ENCODE measurements around the gene TGOLN2. TPM values are rescaled to one million over a fixed set of nuclear protein-coding genes. Genes with fewer than 3 reads are reported as not detected.

Gene TGOLN2
- total and polyA plus RNA-seq, 2 of the 13 experiments (the other 11 are each of a cell fraction or from before 2014, with no cell fraction given) = 99.6 to 155 TPM

DNA sequence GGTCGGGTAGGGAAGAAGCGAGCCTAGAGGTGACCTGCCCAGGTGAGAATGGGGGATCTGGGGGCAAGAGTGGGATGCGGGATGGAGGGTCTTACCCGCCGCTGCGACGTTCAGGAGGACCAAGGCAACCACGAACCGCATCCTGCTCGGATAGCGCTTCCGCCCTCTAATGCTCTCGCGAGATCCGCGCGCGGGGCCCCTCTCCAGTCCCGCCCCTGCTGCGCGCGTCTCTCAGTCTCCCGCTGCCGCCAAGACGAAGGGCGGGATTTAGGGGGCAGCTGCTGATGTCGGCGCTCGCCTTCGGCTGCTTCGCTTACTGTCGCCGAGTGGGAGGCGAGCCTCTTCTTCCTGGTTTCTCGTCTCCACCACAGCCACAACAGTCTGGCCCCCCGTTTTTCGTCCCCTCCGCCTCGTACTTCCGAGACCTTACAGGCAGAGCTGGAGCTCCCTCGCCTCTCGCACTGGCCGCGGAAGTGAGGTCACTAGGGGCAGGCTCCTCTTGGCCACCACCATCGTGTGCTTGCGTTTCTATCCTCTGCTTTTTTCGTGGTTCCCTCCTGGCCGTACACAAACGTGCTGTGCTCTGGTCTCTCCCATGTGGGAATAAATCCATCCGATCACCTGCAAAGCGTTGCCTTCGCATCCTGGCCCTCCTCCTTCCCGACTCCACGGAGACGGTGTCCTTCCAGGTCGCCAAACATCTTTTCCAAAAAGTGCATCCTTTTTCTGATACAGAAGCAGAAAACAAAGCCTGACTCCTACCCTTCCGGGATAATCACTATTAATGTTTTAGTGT, at the start of gene TGOLN2 (continued):
- TF ChIP-seq ETV6 (CRISPR knock-in tag; conservative IDR thresholded peaks at IDR 0.05) (peak; percentile 94), SNRNP70 (IDR thresholded peaks at IDR 0.05; ENCODE audit: low read depth, low read length) (no peak), RELA (CRISPR knock-in tag; IDR thresholded peaks at IDR 0.05) (no peak), CCAR2 (optimal IDR thresholded peaks at IDR 0.05; ENCODE audit: low read depth, low read length) (no peak), JUN (CRISPR knock-in tag; IDR thresholded peaks at IDR 0.05) (peak; percentile 80), IRX3 (CRISPR knock-in tag; IDR thresholded peaks at IDR 0.05; ENCODE audit: borderline replicate concordance, low read depth) (peak; percentile 48; the same call in 1 of the 2 replicates), ZNF746 (CRISPR knock-in tag; IDR thresholded peaks at IDR 0.05) (peak; percentile 92), NCOA1 (CRISPR knock-in tag; IDR thresholded peaks at IDR 0.05) (0 out of 2 replicates have a peak, but pooled peaks have one; percentile 64), SAFB2 (CRISPR knock-in tag; IDR thresholded peaks at IDR 0.05; ENCODE audit: borderline replicate concordance, low read depth) (peak; percentile 87; the same call in 1 of the 2 replicates), ZNF570 (CRISPR knock-in tag; IDR thresholded peaks at IDR 0.05; ENCODE audit: borderline replicate concordance) (peak; percentile 85), ZSCAN25 (CRISPR knock-in tag; IDR thresholded peaks at IDR 0.05) (peak; percentile 69), ZNF431 (CRISPR knock-in tag; IDR thresholded peaks at IDR 0.05; ENCODE audit: borderline replicate concordance, low read depth) (no peak; the same call in 1 of the 2 replicates), ARNT2 (CRISPR knock-in tag; IDR thresholded peaks at IDR 0.05; ENCODE audit: low read depth) (peak; percentile 99), ZNF598 (CRISPR knock-in tag; IDR thresholded peaks at IDR 0.05; ENCODE audit: borderline replicate concordance) (peak; percentile 91), KLF13 (CRISPR knock-in tag; IDR thresholded peaks at IDR 0.05) (peak; percentile 89; the same call in 1 of the 2 replicates)
- TF ChIP-seq, protein P1, sequence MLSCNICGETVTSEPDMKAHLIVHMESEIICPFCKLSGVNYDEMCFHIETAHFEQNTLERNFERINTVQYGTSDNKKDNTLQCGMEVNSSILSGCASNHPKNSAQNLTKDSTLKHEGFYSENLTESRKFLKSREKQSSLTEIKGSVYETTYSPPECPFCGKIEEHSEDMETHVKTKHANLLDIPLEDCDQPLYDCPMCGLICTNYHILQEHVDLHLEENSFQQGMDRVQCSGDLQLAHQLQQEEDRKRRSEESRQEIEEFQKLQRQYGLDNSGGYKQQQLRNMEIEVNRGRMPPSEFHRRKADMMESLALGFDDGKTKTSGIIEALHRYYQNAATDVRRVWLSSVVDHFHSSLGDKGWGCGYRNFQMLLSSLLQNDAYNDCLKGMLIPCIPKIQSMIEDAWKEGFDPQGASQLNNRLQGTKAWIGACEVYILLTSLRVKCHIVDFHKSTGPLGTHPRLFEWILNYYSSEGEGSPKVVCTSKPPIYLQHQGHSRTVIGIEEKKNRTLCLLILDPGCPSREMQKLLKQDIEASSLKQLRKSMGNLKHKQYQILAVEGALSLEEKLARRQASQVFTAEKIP (CRISPR knock-in tag; IDR thresholded peaks at IDR 0.05; ENCODE audit: borderline replicate concordance) = no peak
- TF ChIP-seq, protein P2, sequence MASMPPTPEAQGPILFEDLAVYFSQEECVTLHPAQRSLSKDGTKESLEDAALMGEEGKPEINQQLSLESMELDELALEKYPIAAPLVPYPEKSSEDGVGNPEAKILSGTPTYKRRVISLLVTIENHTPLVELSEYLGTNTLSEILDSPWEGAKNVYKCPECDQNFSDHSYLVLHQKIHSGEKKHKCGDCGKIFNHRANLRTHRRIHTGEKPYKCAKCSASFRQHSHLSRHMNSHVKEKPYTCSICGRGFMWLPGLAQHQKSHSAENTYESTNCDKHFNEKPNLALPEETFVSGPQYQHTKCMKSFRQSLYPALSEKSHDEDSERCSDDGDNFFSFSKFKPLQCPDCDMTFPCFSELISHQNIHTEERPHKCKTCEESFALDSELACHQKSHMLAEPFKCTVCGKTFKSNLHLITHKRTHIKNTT (CRISPR knock-in tag; IDR thresholded peaks at IDR 0.05) = peak; percentile 70; the same call in 1 of the 2 replicates
- TF ChIP-seq, protein P3, sequence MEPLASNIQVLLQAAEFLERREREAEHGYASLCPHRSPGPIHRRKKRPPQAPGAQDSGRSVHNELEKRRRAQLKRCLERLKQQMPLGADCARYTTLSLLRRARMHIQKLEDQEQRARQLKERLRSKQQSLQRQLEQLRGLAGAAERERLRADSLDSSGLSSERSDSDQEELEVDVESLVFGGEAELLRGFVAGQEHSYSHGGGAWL (CRISPR knock-in tag; IDR thresholded peaks at IDR 0.05) = peak; percentile 95; the same call in 1 of the 2 replicates

Data from HepG2 (cell line).